ENCODE data around the gene ATG7.

Gene ATG7

GRCh38 chr3:11310258-11310657 is 38.1 kb downstream of the ATG7 start:
- TF ChIP-seq CTCF (IDR thresholded peaks at IDR 0.05; ENCODE audit: low read depth, low read length, poor library complexity, severe bottlenecking): no peak
- H3K79me2 ChIP-seq (ENCODE audit: control insufficient read depth, low read length): no peaks in the 10 kb centered on the region
- no peaks in the 10 kb centered on the region for H3K9me2 ChIP-seq (replicated peaks; ENCODE audit: control insufficient read depth, low read length)
- no peaks in the 10 kb centered on the region for H4K20me1 ChIP-seq (ENCODE audit: control insufficient read depth, insufficient read depth, low read depth, low read length)
- H3K36me3 ChIP-seq (ENCODE audit: control insufficient read depth, low read length): peaks cover 31% of the 10 kb centered on the region
- no peaks in the 10 kb centered on the region for H3K9me3 ChIP-seq (ENCODE audit: control insufficient read depth, insufficient read depth, low read length)
- no peaks in the 10 kb centered on the region for H3K27me3 ChIP-seq (ENCODE audit: control insufficient read depth, low read length)
- no peaks in the 10 kb centered on the region for H3K4me1 ChIP-seq (ENCODE audit: control insufficient read depth, low read length)
- H3K4me2 ChIP-seq (ENCODE audit: low read length): no peak overlapping the region
- no peak overlapping the region for H3K27ac ChIP-seq (ENCODE audit: low read depth, low read length)
- H3K4me3 ChIP-seq (ENCODE audit: low read length): no peak overlapping the region
- H3F3A ChIP-seq (ENCODE audit: control insufficient read depth, insufficient read depth): no peaks in the 10 kb centered on the region

GRCh38 chr3:11312166-11312565 is 40.0 kb downstream of the ATG7 start:
- Histone ChIP-seq H4K20me1 (ENCODE audit: control insufficient read depth, insufficient read depth, low read depth, low read length) (no peaks in the 10 kb centered on the region), H3K4me1 (ENCODE audit: control insufficient read depth, low read length) (no peaks in the 10 kb centered on the region), H3K27me3 (ENCODE audit: control insufficient read depth, low read length) (no peaks in the 10 kb centered on the region), H3K27ac (ENCODE audit: low read depth, low read length) (no peak overlapping the region), H3K4me3 (ENCODE audit: low read length) (no peak overlapping the region), H3K4me2 (ENCODE audit: low read length) (no peak overlapping the region), H3K9me3 (ENCODE audit: control insufficient read depth, insufficient read depth, low read length) (no peaks in the 10 kb centered on the region), H3K9me2 (replicated peaks; ENCODE audit: control insufficient read depth, low read length) (no peaks in the 10 kb centered on the region), H3F3A (ENCODE audit: control insufficient read depth, insufficient read depth) (no peaks in the 10 kb centered on the region), H3K79me2 (ENCODE audit: control insufficient read depth, low read length) (no peaks in the 10 kb centered on the region), H3K36me3 (ENCODE audit: control insufficient read depth, low read length) (peaks cover 36% of the 10 kb centered on the region)
- TF ChIP-seq EZH2phosphoT487 (IDR thresholded peaks at IDR 0.05; ENCODE audit: borderline replicate concordance, low read length): no peak
- no peak for TF ChIP-seq CTCF (IDR thresholded peaks at IDR 0.05; ENCODE audit: low read depth, low read length, poor library complexity, severe bottlenecking)

GRCh38 chr3:11317300-11317699 is 45.1 kb downstream of the ATG7 start:
- TF ChIP-seq CTCF (IDR thresholded peaks at IDR 0.05; ENCODE audit: low read depth, low read length, poor library complexity, severe bottlenecking) (no peak), EZH2phosphoT487 (IDR thresholded peaks at IDR 0.05; ENCODE audit: borderline replicate concordance, low read length) (no peak)
- Histone ChIP-seq H3K4me3 (ENCODE audit: low read length) (no peak overlapping the region), H4K20me1 (ENCODE audit: control insufficient read depth, insufficient read depth, low read depth, low read length) (no peaks in the 10 kb centered on the region), H3K36me3 (ENCODE audit: control insufficient read depth, low read length) (peaks cover 31% of the 10 kb centered on the region), H3K4me1 (ENCODE audit: control insufficient read depth, low read length) (no peaks in the 10 kb centered on the region), H3K4me2 (ENCODE audit: low read length) (no peak overlapping the region), H3F3A (ENCODE audit: control insufficient read depth, insufficient read depth) (no peaks in the 10 kb centered on the region), H3K79me2 (ENCODE audit: control insufficient read depth, low read length) (no peaks in the 10 kb centered on the region), H3K9me2 (replicated peaks; ENCODE audit: control insufficient read depth, low read length) (no peaks in the 10 kb centered on the region), H3K27me3 (ENCODE audit: control insufficient read depth, low read length) (no peaks in the 10 kb centered on the region), H3K9me3 (ENCODE audit: control insufficient read depth, insufficient read depth, low read length) (no peaks in the 10 kb centered on the region), H3K27ac (ENCODE audit: low read depth, low read length) (no peak overlapping the region)

- no peaks in the 10 kb centered on the region for H3K79me2 ChIP-seq (ENCODE audit: control insufficient read depth, low read length)
- H3K4me1 ChIP-seq (ENCODE audit: control insufficient read depth, low read length): no peaks in the 10 kb centered on the region
- no peaks in the 10 kb centered on the region for H3F3A ChIP-seq (ENCODE audit: control insufficient read depth, insufficient read depth)
- H3K27me3 ChIP-seq (ENCODE audit: control insufficient read depth, low read length): no peaks in the 10 kb centered on the region
- TF ChIP-seq CTCF (IDR thresholded peaks at IDR 0.05; ENCODE audit: low read depth, low read length, poor library complexity, severe bottlenecking): no peak
- no peak for TF ChIP-seq EZH2phosphoT487 (IDR thresholded peaks at IDR 0.05; ENCODE audit: borderline replicate concordance, low read length)
- no peak overlapping the region for H3K4me2 ChIP-seq (ENCODE audit: low read length)
- H4K20me1 ChIP-seq (ENCODE audit: control insufficient read depth, insufficient read depth, low read depth, low read length): no peaks in the 10 kb centered on the region
- H3K9me3 ChIP-seq (ENCODE audit: control insufficient read depth, insufficient read depth, low read length): no peaks in the 10 kb centered on the region
- no peak overlapping the region for H3K4me3 ChIP-seq (ENCODE audit: low read length)
- H3K27ac ChIP-seq (ENCODE audit: low read depth, low read length): no peak overlapping the region
- peaks cover 13% of the 10 kb centered on the region for H3K36me3 ChIP-seq (ENCODE audit: control insufficient read depth, low read length)
- no peaks in the 10 kb centered on the region for H3K9me2 ChIP-seq (replicated peaks; ENCODE audit: control insufficient read depth, low read length)
Observed at GRCh38 chr3:11322931-11323330, 50.7 kb downstream of the ATG7 start.

Measured in DOHH2 (cell line).